GM18951 (cell line): Measurements from ENCODE around the gene MRGPRG.

ENCODE experiments used
- POLR2A ChIP-seq: IDR thresholded peaks from 4 replicates; pipeline ENCODE4 v1.6.1; 2011; ENCODE audit warnings: mild to moderate bottlenecking; ENCODE audit not compliant: insufficient read length, insufficient read depth; ENCODE audit errors: extremely low read depth
- in situ Hi-C: fragments of 300-500 bp; cut with MboI; formaldehyde crosslinking; loops from one replicate; pipeline ENCODE4 v1.12.0; 2022; ENCODE audit warnings: low sequenced_read_pairs, mixed read lengths, inconsistent platforms; ENCODE audit not compliant: unreplicated experiment

The MRGPRG gene

DNA sequence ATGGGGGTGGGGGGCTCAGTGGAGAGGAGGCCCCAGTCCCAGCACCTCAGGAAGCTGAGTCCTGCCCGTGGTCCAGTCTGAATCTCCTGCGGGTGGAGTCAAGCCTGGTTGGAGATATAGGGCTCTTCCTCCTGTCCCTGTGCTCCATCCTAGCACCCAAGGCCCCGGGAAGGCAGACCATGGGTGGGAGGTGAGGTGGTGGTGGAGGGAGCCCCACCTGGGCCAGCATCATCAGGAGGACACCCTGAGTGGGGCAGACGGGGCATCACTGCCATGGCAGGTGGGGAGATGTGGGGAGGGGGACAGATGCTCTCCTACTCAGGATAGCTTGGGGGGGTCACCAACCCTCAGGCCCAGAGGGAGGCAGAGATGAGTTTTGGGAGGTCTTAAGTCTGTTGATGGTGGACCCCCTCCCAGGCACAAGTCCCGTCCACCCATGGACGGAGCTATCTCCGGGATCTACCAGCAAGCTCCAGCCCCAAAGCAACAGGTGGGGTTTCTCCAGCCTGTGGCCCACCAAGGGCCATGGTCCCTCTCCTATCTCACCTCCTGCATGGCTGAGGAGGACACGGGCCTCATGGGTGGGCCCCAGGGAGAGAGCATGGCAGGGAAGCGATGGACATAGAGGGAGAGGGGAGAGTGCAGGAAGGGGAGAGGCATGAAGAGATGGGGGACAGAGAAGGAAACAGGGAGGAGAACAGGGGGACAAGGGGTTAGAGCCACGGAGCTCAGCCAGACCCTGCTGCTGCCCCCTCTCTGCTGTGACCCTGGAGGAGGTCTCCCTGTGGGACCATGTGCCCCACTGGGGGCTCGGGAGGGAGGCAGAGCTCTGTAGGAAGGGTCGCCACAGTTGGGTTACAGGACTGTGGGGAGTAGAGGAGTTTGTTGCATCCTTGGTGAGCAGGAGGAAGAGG is 12.3 kb upstream of the MRGPRG start:
- in situ Hi-C loops, result no loop called here
- TF ChIP-seq POLR2A, result no peak

DNA sequence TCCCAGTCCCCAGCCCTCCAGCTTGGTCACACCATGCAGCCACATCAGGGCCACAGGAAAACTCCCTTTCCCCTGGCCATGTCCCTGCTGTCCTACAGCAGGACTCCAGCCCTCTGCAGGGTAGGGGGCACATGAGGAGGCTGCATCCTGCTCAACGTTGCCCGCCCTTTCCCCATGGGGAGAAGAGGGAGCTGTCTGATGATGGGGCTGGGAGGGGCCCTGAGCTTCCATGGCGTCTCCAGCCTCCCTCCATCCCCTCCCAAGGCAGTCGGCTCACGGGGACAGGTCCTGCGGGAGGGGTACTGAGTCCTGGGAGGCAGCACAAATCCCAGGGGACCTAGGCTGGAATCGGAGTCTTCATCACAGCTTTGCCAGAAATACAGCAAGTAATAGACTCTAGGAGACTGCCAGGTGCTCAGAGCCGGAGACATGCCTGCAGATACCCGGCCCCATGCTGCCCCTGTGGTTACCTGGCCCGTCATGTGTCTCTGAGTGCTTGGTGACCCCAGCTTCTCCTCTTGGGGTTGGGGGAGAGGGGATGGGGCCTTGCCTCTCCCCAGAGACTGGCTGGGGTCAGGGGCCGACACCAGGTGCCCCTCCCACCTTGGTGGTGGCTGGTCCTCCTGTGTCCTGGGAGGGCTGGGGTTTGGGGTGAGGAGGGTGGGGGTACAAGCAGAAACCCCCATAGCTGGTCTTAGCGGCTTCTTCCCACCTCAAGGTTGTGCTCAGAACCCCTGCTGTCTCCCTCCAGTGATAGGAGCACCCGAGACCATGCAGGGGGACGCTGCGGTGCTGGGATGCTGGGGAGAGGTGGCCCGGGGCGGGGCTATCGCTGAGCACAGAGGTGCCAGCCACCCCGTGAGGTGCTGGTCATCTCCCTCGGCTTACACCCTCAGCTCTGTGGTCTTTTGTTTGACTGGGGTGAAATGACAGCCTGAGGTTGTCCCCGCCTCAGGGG is 11.3 kb upstream of the MRGPRG start:
- in situ Hi-C loops, result no loop called here
- TF ChIP-seq POLR2A, result no peak

DNA sequence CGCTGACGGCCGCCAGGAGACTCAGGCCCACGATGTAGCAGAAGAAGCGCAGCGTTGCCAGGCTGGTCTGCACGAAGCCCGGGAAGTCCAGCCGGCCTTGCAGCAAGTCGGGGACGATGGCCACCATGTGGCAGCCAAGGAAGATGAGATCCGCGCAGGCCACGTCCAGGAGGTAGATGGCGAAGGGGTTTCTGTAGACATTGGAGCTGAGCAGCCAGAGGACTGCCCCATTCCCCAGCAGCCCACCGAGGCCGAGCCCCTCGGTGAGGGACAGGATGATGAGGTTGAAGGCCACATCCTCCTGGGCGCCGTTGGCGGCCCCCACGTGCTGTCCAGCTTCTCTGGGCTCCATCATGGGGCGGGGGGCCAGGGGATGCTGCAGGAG is 9.8 kb upstream of the MRGPRG start:
- in situ Hi-C loops, result no loop called here
- no peak for TF ChIP-seq POLR2A

DNA sequence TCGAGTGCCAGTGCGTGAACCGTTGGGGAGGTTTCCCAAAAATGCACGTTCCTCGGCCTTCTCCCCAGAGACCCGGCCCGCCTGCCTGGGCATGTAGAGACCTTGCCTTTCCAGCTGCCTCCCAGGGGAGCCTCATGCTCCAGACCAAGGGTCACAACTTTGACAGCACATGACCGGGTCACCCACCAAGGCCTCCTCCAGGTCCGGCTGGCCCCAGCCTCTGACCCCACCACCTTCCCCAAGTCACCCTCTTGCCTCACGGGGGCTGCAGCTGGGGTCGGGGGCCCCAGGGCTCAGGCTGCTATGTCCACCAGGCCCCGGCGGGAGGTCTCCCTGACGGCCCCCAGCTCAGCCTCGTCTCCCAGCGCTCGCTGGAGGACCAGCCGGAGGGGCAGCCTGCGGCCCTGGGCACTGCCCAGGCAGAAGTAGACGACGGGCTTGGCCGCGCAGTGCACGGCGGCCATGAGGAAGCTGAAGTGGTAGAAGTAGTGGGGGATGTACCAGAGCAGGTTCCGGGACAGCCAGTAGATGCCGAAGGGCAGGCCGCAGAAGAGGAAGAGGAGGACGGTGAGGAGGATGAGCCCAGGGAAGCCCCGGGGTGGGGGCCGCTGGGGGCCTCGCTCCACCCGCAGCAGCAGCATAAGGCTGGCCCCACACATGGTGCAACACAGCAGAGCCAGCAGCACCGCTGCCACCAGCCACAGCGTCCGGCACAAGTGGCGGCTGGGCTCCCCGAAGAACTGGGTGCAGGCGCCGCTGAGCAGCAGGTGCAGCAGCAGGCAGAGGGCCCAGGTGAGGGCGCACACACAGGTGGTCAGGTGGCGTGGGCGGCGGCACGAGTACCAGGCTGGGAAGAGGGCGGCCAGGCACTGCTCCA is 9.2 kb upstream of the MRGPRG start:
- in situ Hi-C loops, result no loop called here
- TF ChIP-seq POLR2A, result no peak

DNA sequence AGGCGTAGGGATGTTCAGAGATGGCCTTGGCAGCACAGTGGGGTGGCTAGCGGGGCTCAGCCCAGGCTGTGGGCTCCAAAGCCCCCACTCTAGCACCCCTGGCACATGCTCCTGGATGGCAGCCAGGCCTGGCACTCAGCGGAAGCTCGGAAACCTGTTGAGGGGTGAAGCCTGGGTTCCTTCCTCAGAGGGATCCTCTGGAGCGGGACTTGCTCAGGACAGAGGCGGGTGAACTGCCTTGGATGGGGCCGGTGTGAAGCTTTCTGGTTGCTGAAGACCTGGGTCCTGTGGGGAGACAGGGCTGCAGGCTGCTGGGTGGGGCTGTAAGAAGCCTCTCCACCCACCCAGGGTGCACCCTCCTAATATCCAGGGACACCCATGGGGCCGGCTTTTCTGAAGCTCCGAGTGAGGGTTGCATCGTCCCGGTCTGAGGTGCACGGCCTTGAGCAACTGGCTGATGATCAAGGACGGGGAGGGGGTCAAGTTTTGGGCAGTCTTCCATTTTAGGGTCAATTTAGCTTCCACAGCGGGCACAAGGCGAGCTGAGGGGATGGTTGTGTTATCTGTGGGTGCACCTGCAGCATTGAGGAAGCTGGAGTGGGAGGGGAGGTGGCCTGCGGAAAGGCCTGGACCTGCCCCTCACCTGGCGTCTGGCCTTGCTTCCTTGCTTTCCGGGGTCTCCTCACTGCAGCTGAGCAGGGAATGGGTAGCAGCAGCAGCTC is 8.4 kb upstream of the MRGPRG start:
- in situ Hi-C loops, result no loop called here
- TF ChIP-seq POLR2A, result no peak

DNA sequence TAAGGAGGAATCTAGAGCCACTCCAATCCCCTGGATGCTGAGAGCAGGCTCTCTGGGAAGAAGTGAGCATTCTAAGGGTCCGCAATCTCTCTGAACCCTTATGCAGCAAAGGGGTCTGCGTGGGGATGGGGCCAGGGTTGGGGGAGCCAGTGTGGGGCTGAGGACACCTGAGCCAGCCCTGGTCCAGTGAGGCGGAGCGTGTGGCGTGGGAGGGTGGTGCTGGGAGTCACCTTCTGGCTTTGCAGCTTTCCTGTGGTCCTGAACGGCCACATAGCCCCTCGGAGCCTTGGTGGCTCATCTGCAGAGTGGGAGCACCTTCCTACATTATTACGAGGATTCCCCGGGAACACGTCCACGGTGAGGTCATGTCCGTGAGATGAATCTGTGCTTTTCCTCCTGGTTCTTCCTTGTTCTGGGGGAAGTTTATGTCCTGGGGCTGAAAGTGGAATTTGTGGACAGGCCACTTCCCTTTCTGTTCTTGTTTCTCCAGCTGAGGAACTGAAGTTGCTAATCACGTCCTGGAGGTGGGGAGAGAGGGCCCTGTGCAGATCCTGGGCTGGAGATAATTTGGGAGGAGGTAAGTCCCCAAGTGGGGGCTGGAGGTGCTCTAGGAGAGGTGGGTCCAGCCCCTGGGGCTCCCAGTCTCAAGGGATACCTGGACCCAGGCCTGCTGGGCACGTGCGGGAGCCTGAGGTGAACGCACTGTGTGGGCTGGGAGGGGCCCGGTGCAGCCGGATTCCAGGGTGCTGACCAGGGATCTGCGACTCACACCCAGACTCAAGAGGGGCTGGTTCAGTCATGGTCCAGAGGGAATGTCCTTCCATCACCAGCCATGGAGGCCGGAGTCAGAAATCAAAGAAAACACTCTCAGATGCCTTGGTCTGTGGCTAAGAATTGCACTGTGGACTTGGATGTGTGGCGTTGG is 7.5 kb upstream of the MRGPRG start:
- no peak for TF ChIP-seq POLR2A
- in situ Hi-C loops, result no loop called here

DNA sequence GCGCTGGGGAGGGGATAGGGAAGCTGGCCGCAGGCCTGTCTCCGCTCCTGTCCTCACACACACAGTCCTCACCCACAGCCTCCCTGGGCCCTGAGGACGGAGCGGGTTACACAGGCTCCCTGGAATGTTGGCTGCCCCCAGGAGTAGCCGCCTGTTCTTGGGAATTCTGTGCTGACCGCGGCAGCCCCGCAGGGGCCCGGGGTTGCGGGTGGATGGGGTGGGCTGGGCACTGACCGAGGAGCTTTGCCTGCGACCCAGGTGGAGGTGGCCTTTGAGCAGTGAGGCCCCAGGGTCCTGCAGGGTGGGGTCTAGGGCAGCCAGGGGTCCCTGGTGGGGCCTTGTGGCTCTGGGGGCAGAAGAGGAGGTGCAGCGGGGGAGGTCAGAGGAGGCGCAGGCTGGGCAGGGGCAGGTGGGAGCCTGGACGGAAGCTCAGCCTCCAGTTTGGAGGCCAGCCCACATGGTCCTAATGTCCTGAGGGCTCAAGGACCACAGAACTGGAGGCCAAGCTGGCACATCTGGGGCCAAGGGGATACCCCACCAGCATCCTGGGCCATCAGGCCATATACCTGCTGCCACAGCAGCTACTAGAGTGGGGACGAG is 6.6 kb upstream of the MRGPRG start:
- TF ChIP-seq POLR2A, result no peak
- in situ Hi-C loops, result no loop called here

DNA sequence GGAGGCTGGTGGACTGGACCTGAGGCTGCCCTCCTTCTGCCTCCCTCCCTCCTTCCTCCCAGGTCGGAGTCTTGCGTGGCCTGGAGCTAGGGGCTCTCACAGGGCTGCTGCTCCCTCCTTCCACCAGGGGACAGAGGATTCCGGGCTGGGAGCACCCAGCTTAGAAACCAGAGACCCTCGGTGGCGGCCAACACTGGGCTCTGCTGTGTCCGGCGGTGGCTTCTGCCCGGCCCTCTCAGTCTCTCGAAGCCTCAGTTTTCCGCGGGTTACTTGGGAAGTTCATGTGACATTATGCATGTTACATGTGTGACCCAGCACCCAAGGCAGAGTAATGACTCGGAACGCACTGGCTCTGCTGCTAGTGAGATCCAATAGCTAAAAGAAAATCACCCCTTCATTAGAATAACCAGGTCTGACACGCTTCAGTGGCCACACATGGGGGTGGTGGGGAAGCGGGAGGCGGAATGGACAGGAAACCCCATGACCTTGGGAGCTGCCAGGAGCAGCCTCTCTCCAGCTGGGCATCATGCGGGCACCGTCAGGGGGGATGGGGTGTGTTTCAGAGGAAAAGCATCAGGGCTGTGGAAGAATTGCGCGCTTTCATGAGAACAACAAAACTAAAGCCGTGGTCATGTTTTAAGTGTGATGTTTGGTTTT is 5.9 kb upstream of the MRGPRG start:
- in situ Hi-C loops, result no loop called here

DNA sequence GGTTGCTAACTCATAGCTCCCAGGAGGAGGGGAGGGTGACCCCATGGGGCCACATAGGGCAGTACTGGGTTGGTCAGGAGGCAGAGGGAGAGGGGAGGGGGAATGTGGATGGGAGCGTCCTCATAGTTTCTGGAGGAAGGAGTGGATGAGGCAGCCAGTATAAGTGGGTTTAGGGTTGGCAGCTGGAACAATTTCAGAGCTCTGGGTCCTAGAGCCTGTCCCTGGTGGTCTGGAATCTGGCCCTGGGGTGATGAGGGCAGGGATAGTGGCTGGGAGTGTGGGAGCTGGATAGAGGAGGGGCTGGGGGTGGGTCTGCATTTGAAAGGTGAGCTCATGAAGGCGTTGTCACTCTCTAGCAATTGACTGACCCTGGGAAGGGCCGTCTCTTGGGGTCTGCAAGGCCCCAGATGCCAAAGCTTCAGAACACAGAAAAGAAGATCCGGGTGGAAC is 5.3 kb upstream of the MRGPRG start:
- no peak for TF ChIP-seq POLR2A
- in situ Hi-C loops, result no loop called here

More for the DNA sequence above, 5.9 kb upstream of the MRGPRG start:
- no peak for TF ChIP-seq POLR2A

DNA sequence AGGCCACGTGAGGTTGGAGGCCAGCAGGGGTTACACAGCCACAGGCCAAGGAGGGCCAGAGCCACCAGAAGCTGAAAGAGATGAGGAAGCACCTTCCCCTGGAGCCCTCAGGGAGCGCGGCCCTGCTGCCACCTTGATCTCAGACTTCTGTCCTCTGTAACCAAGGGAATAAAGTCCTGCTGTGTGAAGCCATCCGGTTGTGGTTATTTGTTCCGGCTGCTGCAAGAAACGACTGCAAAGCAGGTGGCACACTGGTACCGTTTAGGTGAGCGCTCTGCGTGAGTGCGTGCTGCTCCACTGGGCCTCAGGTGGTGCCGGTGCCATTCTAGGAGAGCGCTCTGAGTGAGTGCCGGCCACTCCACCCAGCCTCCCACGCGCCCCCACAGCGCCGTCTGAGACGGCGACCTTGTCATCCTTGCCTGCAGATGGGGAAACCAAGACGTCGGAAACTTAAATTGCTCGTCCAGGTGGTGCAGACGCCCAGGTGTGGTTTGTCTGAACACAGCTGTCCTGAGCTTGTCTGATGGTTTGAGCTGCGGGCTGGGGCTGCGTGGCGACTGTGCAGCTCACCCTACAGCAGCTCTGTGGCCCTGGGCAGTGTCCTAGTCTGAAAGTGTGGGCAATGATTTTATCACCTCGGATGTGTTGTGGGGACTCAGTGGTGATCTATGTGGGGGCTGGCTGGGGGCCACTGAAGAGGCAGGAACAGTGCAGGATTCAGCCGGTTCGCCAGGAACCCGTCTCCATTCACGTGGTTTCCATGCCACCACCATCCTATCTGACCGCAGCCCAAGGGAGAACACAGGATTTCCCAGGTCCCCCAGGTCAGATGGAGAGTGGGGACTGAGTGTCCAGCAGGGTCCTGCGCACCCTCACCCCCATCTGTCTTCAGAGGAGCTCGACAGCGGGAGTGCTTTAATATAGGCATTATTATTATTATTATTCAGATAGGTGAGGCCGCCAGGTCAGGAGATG is 4.6 kb upstream of the MRGPRG start:
- in situ Hi-C loops, result no loop called here
- TF ChIP-seq POLR2A, result no peak
